Kasumi-1 (cell line): ENCODE measurements around the gene TMC1.
"Not testable (repeated sequence)": the region's sequence is repeated elsewhere in the genome, so short reads cannot be mapped to it uniquely, and the experiment has no call there.

Source experiments
- DNase-seq, 2 experiments: peaks; one replicate each; lab custom pipeline; 2025; lab: John Stamatoyannopoulos, UW

The TMC1 gene

DNA sequence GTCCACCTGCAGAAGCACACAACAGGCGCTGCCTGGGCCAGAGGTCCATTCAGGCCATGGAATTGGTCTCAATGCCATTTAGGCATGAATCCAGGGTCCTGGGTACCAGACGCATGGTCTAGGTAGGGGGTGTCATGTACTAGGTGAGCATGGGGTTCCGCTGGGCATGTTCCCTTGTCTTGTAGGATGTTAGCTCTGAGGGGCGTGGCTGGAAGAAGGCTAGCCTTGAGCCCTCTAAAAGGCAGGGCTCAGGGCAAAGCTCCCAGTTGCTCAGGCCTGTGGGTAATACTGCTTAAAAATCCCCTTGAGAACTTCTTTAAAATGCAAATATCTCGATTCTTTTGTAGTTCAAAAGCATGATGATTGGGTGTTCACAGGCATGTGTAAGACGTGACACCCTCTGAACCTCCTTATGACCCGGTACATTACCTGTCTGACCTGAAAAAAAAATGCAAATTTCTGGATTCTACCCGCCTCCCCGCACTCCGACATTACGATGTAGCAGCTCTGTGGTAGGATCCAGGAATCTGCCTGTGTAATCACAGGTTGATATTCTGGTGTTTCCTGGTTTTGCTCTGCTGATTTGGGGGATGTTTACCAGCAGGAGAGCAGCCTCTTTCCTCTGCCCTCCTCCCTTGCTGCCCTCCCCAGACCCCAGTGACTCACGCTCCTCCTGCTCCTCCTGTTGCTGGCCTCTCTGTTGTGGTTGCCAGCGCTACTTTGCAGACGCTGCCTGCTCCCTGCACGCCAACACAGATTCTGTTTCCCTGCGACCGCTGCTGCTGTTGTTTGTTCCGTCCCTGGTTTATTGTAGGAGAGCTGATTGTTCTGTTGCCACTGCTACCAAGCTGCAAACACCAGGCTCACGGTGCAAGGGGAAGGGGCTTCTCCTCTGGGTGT, 5.7 kb downstream of the TMC1 start:
- DNase-seq: peak; percentile 70 to 75

DNA sequence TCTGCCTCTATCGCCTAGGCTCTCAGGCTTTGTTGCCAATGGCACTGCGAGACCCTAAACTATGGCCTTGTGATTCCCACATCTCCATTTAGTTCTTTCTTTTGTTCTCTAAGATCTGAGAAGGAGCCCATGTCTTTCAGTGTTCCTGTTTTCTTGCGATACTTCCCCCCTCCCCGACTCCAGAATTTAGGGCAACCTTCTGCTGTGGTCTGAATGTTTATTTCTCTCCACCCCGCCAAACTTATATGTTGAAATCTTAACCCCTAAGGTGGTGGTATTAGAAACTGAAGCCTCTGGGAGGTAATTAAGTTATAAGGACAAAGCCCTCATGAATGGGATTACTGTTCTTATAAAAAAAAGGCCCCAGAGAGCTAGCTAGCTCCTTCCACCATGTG, 6.4 kb downstream of the TMC1 start:
- peak in 1 of 2 experiments; percentile 3 for DNase-seq

DNA sequence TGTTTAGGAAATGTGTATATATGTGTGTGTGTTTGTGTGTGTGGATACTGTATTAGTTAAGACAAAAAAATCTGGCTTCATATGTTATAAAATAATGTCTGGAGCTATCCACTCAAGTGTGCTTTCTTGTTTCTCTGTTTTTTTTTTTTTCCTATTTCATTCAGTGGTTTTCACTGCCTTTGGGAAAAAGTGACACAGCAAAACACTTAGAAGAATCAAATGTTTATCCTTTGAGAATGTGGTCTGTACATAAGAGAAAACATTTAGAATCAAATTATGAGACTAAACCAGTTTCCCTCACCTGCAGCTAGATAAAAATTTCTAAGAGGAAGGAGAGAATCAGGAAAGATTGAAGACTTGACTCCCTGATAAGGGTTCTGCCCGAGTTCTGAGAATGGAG, 8.1 kb downstream of the TMC1 start:
- no peak for DNase-seq

DNA sequence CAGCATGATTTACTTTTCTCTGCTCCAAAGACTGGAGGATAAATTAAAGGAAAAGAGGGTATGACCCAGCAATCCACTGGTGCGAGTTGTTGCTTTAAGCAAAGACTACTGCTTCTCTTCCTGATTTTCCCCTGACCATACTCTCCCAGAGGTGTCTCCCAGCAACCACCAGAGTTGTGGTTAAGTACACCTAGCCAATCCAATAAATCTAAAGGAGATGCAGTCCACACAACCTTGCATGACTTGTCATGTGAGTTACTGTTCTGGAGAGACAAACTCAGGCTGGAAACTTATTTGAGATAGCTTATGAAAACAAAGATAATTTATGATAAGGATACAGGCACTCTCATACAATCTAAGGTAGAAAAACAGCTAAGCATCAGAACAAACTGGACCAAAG, 11.9 kb downstream of the TMC1 start:
- DNase-seq: no peak

DNA sequence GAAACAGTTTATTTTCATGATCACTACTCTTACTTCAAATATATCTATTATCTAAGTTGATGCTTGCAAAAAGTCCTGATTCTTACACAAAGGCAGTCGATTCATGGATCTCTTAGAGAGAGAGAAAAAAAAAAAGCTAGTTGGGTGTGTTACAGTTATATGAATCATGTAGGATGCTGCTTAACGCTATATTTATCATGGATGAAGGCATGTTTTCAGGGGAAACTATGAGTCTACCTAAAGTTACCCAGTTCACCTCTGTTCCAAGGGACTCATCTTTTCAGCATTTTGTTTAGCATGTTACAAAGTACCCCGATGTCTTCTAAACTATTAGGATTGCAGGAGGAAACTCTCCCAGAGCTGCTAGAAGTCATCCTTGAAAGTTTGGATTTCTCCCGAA, 13.5 kb downstream of the TMC1 start:
- DNase-seq: no peak

DNA sequence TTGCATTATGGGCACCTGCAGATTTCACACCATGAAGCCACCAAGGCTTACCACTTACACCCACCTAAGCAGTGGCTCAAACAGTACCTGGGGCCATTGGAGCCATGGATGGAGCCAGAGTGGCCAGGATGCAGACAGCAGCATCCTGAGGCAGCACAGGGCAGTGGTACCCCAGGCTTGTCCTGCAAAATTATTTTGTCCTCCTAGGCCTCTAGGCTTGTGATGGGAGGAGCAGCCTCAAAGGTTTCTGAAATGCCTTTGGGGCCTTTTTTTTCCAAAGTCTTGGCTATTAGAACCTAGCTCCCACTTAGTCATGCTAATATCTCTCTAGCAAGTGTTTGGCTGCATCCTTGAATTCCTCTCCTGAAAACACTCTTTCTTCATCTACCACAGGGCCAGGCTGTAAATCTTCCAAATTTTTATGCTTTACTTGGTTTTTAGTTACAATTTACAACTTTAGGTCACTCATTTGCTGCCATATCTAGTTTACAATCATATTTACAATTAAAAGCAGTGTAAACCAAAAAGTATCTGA, 15.7 kb downstream of the TMC1 start:
- DNase-seq: no peak

DNA sequence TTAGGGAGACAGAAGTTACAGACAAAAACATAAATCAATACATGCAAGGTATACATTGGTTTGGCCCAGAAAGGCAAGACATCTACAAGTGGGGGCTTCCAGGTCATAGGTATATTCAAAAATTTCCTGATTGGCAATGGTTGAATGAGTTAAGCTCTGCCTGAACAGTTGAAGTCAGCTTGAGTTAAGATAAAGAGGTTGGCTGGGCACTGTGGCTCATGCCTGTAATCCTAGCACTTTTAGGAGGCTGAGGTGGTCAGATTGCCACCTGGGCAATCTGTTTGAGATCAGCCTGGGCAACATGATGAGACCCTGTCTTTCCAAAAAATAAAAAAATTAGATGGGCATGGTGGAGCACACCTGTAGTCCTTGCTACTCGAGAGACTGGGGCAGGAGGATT, 16.3 kb downstream of the TMC1 start:
- no peak for DNase-seq

DNA sequence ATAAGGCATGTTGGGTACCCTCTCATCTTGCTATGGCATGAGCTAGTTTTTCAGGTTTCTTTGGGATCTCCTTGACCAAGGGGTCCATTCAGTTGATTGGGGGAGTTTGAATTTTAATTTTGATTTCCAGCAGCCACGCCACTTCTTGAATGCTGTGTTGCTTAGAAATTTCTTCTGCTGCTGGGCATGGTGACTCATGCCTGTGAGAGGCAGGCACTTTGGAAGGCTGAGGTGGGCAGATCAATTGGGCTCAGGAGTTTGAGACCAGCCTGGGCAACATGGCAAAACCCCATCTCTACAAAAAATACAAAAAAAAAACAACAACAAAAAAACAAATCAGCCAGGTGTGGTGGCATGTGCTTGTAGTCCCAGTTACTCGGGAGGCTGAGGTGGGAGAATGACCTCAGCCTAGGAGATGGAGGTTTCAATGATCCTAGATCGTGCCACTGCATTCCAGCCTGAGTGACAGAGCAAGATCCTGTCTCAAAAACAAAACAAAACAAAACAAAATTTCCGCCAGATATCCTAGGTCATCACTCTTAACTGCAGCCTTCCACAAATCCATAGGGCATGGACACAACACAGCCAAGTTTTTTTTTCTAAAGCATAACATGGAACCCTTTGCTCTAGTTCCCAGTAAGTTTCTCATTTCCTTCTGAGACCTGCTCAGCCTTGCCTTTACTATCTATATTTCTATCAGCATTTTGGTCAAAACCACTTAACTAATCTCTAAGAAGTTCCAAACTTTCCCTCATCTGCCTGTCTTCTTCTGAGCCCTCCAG, 17.7 kb downstream of the TMC1 start:
- no peak for DNase-seq

DNA sequence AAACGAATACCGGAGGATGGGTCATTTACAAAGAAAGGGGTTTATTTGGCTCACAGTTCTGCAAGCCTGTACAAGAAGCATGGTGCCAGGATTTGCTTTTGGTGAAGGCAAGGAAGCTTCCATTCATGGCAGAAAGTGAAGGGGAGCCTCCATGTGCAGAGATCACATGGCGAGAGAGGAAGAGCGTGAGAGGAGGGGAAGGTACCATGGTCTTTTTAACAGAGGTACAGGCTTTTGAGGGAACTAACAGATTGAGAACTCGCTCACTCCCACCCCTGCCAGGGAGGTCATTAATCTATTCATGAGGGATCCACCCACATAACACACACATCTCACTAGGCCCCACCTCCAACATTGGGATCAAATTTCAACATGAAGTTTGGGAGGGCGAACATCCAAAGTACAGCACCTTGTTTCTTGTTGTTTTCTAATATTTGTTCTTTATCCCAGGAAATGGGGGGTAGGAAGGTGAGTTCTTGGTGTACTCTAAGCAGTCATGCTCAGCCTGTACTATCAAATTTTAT, 18.5 kb downstream of the TMC1 start:
- DNase-seq: no peak

DNA sequence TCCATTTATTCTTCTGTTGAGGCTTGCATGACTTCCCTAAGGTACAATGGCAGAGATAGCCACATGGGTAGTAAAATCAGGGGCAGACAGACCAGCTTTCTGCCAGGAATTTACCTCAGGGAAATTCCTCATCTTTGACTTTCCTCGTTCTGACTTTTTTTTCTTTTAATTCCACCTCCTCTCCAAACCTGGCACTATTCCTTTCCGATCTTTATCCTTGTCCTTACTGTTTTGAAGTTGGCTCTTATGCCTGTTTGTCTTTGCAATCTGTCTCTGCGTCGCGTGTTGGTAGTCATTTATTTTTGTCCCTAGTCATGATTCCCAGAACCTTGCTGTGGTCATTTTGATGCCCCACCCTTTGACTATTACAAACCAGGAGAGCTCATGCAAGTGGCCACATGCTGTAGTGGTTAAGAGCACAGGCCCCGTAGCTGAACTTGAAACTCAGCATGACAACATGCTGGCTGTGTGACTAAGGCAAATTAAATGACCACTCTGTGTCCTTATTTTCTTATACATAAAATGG, 19.0 kb downstream of the TMC1 start:
- no peak for DNase-seq

DNA sequence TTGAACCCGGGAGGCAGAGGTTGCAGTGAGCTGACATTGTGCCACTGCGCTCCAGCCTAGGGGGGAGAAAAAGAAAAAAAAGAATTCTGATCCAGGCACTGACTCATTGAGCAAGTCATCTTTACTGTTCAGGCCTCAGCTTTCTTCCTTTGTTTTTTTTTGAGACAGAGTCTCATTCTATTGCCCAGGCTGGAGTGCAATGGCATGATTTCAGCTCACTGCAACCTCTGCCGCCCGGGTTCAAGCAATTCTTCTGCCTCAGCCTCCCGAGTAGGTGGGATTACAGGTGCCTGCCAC, 21.1 kb downstream of the TMC1 start:
- not testable (repeated sequence) for DNase-seq

DNA sequence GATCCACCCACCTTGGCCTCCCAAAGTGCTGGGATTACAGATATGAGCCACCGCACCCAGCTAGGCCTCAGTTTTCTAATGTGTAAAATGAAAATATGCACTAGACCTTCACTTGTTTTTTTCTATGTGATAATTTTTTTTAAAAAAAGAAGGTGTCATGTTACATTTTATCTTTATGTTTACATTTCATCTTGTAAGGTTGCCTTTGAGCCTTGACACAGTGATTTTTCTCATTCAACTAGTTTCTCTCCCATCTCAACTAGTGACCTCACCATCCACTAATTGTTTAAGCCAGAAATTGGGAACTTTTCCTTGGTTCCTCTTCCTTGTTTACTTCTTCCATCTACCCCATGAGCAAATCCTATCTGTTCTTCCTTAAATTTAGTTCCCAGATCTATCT, 21.5 kb downstream of the TMC1 start:
- DNase-seq: no peak

DNA sequence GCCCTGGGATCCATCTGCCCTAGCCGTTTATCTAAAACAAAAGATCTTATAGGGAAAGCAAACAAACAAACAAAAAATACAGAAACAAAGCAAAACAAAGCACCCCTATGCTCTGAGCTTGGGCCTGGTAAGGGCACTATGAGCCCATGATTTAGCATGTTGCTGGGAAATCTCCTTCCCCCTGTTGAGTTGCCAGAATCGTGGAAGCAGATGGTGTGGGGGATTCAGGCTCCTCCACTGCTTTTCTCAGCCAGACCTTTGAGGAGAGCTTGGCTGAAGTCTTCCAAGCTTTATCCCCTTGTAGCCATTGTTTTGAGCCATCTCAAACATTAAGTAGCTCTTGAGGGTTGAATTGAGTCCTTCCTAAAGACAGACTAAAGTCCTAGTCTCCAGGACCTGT, 29.9 kb downstream of the TMC1 start:
- no peak for DNase-seq

DNA sequence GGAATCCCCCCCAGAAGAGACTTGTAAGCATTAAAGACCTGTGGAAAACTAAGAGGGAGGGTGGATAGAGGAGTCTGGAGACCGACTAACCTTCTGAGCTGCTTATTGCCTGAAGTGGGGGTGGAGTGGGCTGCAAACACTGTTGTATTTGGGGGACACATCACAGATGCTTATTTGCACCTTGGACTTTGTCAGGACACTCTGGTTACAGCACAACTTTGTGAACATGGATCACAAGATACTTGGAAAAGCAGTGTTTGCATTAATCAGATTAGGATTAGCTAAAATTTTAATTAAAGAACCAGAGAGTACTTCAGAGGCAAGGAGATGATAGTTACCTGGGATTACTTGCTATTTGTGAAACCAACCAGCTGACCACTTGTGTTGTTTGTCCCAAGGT, 30.9 kb downstream of the TMC1 start:
- no peak for DNase-seq

DNA sequence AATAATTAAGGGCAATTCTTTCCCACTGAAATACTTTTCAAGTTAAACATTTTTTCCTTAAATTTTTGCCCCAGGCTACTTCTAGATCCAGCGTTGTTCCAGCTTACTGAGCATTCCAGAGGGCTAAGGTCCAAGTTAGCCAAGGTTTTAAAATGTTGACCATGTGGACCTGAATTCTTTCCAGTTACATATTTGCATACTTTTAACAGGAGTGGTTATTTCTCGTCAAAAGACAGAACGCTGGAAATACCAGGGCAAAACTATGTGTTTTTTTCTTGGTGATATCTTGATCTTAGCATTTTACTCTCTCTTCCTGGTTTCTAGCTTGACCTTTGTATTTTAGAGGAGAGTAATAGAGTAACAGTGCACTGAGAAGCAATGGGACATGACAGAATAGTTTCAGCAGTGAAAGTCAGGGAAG, 32.8 kb downstream of the TMC1 start:
- no peak for DNase-seq

DNA sequence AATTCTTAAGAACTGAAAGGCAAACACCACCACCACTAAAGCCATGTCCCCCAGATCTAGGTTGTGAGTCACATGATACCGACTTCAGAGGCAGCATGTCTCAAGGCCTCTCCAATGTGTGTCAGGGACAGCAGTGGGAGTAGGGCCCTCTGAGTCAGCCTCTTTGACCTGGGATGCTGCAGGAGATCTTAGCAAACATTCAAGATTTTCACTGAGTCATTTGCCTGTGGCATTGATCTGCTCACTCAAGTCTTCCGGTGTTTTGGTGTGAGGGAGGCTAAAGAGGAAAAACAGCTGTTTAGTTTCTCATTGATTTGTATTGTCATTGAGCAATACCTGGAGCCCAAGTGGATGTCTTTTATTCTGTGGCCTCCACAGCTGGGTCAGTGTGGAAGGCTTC, 36.1 kb downstream of the TMC1 start:
- DNase-seq: no peak

DNA sequence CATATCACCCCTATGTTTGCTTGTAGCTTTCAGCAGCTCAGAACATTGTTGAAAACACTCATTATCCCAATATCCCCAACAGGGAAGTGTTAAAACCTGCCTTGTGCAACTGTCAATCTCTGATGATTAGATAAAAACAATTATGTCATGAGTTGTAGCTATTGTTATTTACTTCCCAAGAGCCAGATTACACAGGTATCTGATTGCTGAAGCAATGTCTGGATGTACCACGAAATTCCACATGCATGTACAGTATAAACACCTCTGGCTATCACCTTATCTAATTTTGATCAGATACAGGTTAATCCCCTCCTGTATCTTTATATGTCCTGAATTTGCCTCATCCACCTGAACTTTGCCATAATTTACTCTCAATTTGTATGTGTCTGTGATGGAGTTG, 38.7 kb downstream of the TMC1 start:
- DNase-seq: no peak

DNA sequence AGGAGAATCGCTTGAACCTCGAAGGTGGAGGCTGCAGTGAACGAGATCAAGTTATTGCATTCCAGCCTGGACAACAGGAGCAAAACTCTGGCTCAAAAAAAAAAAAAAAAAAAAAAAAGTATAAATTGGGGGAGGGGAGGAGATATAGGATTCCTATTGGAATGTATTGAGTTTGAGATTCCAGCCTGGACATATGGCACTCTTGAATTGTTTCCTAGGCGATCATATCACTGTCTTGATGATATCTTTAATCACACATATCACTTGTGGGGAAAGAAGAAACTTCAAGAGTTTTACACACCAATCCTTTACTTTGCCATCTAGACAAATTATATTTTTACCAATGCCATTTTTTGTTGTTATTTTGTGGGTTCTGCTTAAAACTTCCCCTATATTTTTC, 42.4 kb downstream of the TMC1 start:
- DNase-seq: no peak

DNA sequence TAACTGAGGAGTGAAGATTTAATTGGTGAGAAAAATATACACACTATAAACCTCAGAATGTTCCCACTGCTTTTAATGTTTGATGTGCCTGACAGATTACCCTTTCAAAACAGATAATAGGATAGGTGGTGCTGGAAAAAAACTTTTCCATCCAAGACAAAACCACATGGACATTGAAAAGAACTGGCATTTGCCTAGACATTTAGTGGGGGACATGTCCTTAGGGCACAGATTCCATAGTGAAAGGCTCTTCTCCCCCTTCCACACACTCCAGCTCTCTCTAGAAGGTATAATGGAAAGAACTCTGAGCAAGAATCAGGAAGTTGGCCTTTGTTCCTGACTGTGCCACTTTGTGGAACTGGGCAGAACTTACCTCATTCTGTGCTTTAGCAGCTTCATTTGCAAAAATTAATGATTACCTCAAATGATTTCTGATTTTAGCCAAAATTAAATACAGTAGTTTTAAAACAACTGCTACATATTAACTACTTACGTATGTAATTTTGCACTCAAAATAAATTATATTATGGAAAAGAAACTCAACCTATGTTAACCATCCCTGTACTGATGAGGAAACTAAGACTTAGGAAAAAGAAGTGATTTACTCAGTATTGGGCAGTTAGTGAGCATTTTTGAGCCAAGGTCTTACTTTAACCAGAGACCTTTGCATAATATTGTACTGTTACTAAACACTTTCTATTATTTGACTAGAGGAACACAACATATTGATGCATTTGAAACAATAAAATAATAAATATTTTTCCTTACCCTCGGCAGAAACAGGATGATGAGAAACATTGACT, 43.3 kb downstream of the TMC1 start:
- no peak for DNase-seq

DNA sequence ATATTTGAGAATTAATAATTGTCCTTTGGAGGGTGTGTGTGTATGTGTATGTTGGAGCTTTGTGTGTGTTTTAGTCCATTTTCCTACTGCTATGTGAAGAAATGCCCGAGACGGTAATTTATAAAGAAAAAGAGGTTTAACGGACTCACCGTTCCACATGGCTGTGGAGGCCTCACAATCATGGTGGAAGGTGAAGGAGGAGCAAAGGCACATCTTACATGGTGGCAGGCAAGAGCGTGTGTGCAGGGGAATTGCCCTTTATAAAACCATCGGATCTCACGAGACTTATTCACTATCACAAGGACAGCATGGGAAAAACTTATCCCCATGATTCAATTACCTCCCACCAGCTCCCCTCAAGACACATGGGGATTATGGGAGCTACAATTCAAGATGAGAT, 44.1 kb downstream of the TMC1 start:
- no peak for DNase-seq

DNA sequence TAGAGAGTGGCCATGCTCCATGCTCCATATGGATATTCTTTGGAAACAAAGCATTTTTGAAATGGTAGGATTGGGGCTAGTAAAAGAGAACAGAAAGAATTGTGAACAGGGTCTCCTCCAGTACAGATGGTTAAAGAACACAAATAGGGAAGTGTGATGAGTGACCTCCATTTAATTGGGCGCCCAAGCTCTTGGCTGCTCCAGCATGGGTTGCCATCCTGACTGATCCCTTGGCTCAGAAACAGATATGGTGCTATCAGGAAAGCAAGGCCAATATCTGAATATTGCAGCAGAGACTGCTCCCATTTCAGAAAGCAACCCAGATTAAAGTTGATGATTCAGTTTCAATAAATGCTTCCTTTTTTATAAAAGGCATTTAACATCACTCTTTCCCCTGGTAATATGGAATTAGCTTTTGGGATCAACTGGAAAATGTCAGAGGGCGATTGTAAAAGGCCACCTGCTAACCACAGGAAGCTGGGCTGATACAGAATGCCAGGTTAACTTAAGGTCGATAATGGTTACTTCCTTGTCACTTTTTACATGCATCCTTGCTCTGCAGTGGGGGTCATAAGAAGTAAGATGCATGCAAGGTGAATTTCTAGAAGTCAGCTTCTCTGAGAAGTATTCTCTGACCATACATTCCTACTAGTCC, 52.9 kb downstream of the TMC1 start:
- no peak for DNase-seq
